Erythroblast (primary cell): ENCODE data around the gene FICD.
A peak's percentile ranks its signal among the peaks of the same experiment; 100 is the strongest.
"Not testable (repeated sequence)": the region's sequence is repeated elsewhere in the genome, so short reads cannot be mapped to it uniquely, and the experiment has no call there.

Experiments used
- DNase-seq, 2 experiments: peaks; one replicate each; lab custom pipeline; 2025; lab: John Stamatoyannopoulos, UW
- GATA1 ChIP-seq: IDR thresholded peaks from 2 replicates; pipeline ENCODE4 v1.6.1; 2011; ENCODE audit warnings: low read depth, mild to moderate bottlenecking, control low read depth, low read length, moderate library complexity
- POLR2A ChIP-seq: IDR thresholded peaks from 2 replicates; pipeline ENCODE4 v1.6.1; 2011; ENCODE audit warnings: mild to moderate bottlenecking, low read length

FICD gene

DNA sequence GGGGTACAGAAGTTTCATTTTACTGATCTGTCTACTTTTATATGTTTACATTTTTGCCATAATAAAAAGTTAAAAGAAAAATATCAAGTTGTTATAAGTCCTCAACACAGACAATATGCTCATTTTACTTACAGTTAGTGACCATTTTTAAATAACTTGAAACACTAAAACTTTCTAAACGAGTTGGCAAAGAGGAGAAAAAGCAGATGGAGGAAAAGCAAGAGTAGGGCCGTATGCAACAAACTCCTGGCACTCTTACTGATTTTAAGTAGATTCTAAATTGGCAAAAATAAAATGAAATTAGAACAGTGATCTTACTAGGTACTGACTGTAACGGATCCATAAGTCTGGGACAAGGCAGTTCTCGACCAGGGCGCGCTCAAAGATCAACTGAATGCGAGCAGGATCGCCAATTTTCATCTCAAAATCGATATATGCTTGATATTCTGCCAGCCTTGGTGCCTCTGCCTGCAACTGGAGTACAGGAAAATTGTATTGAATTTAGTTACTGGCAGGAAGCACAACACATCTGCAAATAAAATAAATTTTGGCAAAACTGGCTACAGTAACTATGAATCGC is 23.6 kb downstream of the FICD start:
- DNase-seq = no peak
- TF ChIP-seq POLR2A (no peak), GATA1 (no peak)

DNA sequence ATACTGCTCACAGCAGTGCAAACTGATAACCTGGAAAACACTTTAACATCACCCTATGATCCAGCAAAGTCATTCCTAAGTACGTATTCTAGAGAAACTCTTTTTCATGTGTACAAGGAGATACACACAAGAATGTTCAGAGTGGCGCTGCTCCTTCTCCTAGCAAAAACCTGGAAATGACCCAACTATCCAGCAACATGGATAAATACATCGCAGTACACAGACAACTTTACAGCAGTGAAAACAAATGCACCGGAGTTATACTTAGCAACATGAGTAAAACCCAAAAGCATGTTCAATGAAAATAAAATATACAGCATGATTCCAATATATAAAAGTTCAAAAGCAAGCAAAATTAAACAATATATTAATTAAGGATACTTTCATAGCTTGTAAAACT is 27.2 kb downstream of the FICD start:
- no peak for TF ChIP-seq GATA1
- no peak for TF ChIP-seq POLR2A

DNA sequence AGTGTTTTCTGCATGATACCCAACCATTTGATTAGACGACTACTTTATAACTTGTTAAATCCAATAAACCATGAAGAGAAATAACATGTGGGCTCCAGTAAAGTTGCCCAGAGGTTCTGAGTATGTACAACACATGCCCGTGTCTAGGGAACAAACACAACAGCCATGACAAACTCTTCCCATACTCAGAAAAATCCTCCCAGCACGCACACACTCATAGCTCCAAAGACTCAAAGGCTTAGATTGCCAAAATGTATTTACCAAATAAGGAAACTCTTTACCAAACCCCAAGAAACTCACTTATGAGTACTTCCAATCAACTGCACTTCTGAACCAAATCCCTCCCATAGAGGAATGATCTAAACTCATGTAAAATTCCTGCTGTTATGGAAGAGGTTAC is 28.6 kb downstream of the FICD start:
- no peak for TF ChIP-seq GATA1
- TF ChIP-seq POLR2A = no peak
- no peak for DNase-seq

More for the DNA sequence above, 27.2 kb downstream of the FICD start:
- DNase-seq = no peak

DNA sequence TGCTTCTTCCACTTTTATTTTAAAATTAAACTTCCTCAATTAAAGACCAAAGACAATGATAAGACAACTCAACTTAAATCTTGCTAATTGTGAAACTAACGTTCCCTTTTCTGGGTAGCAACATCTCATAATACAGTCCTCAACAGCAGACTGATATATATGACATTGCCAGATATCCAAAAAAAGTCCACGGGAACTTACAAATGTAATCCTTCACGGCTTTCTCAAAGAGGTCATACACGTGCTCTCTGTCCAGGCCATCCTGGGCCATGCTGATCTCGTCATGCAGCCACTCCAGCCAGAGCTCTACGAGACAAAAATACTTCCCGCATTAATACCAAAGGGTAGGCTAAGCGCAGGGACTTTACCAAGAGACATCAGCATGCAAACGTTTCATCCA is 32.6 kb downstream of the FICD start:
- TF ChIP-seq POLR2A = no peak

DNA sequence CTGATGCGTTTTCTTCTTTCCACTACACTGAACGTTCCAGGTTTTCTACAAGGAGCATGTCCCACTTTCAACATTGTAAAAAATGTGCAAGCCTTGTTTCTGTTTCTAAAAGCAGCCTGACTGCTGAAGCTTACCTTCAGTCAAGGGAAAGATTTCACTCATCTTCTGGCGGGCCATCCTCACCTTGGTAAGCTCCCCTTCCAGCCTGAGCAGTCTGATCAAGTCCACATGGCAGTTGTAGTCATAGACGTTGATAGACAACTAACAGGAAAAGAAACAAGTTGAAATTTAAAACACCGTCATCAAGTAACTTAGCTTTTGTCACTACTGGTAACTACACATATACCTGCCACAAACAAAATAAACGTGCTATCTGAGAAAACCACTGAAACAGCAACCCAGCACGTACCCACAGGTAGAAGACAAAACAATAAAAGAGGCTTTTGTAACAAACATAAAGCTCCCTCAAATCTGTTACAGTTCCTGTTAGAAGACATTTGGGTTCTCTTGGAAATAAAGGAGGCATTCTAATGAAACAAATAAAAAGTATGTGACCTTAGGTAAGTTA is 34.0 kb downstream of the FICD start:
- no peak for DNase-seq
- TF ChIP-seq GATA1 = no peak
- no peak for TF ChIP-seq POLR2A

More for the DNA sequence above, 32.6 kb downstream of the FICD start:
- DNase-seq = no peak

DNA sequence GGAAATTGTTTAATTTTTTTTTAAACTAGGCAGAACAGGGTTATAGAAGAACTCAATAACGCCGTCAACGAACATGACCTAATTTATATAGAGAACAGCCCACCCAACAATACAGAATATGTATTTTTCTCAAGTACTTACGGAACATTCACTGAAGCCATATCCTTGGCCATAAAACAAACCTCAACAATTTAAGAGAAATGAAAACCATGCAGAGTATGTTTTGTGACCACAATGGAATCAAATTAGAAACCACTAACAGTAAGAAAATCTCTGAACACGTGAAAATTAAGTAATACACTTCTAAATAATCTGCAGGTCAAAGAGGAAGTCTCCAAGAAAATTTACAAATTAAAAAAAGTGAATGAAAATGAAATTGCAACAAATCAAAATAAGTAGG is 36.5 kb downstream of the FICD start:
- no peak for TF ChIP-seq GATA1
- TF ChIP-seq POLR2A = no peak
- no peak for DNase-seq

DNA sequence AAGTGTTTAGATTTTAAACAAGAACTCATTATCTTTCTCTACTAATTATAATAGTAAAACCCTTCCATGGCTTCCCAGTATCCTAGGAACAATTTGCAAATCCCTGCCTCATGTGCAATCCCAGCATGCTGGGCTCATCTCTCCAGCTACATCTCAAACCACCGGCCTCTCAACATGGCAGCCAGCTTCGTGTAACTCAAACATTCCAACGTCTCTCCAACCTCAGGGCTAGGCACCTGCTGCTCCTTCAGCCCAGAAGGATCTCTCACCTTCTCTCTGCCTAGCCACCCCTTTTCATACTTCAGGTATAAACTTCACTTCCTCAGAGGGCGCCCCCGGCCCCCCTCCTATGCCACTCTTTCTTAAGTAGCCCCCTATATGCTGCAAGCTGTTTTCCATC is 38.7 kb downstream of the FICD start:
- no peak for DNase-seq
- TF ChIP-seq GATA1 (no peak), POLR2A (no peak)

DNA sequence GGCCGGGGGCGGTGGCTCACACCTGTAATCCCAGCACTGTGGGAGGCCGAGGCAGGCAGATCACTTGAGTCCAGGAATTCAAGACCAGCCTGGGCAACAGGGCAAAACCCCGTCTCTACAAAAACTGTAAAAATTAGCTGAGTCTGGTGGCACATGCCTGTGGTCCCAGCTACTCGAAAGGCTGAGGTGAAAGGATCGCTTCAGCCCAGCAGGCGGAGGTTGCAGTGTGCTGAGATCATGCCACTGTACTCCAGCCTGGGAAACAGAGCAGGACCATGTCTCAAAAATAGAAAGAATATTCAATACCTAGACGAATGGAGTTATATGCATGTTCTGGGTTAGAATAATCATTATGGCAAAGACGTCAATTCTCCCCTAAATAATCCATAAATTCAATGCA is 40.3 kb downstream of the FICD start:
- not testable (repeated sequence) for DNase-seq

DNA sequence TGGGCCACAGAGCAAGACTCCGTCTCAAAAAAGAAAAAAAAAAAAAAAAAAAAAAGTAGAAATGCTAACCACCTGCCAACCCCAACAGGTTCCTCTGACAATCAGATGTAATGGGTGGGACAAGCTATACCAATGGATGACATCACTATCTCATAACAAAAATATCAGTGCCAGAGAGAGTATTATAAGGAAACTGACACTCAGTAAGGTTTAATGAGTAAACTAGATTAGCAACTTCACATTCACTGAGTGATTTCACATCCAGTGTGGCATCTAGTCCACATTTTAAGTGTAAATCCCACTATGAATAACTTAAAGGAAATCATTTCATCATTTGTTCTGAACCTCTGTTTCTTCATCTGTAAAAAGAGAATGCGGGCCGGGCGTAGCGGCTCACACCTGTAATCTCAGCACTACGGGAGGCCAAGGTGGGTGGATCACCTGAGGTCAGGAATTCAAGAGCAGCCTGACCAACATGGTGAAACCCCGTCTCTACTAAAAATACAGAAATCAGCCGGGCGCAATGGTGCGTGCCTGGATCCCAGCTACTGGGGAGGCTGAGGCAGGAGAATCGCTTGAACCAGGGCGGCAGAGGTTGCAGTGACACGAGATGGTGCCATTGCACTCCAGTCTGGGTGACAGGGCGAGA is 44.1 kb downstream of the FICD start:
- no peak for DNase-seq
- TF ChIP-seq GATA1 (no peak), POLR2A (no peak)

DNA sequence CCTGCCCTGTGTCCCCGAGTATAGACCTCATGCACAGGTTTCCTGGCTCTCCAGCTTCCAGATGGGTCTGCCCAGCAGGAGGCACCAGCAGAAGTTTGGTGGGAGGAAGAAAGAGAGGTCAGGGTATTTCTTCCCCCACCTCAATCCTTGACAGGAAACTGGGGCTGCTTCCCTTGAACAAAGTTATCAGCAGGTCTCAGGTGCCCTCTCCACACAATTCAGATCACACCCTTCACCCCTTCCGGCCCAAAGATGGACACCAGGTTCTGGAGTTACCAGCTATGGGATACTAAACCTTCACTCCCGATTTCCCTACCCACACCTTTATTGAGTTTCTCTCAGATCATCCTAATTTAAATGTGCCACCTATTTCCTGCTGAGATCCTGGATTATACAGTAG is 44.7 kb downstream of the FICD start:
- TF ChIP-seq POLR2A (no peak), GATA1 (no peak)
- DNase-seq = peak; percentile 34 to 75

DNA sequence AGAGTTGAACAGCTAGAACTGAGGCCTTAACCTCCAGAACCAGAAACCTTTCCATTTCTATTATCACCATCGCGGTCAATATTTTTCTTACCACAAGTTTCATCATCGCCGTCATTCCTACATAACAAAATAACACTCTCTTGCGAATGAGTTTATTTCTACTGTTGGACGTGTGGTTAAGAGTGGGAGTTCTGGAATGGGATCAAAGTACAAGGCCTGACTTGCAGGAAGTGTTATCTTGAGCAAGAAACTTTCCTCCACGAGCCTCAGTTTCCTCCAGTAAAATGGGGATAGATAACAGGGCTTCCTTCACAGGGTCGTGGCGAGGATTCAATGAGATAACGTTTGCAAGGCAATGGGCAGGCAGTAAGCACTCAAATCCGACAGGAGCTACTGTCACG is 45.2 kb downstream of the FICD start:
- peak; percentile 75 to 84 for DNase-seq
- TF ChIP-seq GATA1 = no peak
- no peak for TF ChIP-seq POLR2A

DNA sequence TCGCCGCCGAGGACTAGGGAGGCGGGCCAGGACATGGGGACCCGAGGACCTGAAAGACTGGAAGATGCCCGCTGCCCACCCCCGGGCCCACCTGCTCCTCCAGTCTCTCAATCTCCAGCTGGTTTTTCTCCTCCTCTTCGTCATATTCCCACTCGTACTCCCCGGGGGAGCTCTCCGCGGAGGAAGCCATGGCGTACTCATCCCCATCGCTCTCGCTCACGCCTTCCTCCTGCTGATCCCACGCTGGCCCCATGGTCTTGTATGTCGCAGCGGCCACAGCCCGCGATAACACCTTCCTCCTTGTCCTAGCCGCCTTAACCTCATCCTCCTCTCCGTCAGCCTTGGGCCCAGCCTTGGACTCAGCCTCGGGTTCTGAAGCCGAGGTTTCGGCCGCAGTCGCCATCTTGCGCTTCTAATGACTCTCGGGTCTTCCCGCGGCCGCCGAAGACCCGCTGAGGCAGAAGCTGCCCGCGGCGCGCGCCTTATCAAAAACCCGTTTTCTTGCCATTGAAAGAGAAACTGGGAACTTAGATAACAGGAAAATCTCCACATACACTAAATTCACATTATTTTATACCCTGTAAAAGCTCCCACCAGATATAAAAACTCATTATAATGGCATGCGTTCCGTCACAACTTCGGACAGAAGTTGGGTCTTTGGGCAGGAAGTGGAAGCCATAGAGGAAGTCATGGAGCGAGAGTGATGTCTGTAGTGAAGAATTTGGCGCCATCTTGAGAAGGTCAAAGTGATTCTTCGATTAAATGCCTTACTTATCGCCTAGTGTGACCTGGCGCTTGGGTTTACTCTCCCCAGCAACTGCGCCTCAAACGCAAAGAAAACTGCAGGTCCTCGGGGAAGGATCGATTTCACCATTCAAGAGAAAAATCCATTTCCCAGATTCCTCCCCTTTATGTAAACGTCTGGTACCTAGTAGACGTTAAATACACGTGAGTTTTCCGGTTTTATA is 46.0 kb downstream of the FICD start, which contains the start of gene SART3:
Gene SART3 (minus strand): TSS at position 422 of the 968 bp plus-strand sequence. CDS start 19 bp downstream, at position 403.
- DNase-seq = peak; percentile 94 to 97
- TF ChIP-seq POLR2A (peak; percentile 87), GATA1 (no peak)

DNA sequence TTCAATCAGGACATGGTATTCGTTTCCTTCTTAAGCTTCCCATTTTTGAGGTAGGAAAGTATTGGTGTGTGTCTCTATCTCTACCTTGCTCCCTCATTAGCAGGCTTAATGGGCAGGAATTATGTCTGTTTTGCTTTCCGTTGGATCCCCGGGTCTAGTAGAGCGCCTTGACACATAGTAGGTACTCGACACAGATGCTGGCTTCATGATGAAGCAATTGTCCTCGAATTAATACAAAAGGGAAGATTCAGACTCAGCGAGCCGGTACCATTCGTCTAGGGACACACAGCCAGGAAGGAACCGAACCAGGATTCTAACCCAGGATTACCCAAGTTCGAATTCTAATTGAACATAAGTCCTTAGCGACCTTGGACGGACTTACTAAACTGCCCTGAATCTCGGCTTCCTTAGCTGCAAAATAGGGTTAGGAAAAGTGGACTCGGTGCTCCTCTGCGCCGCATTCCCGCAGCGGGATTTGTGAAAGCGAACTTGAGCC is 46.8 kb downstream of the FICD start:
- TF ChIP-seq POLR2A = no peak
- no peak for TF ChIP-seq GATA1
- DNase-seq = no peak
